ENCODE data around the gene CDC27. TPM values are rescaled to one million over a fixed set of nuclear protein-coding genes. Genes with fewer than 3 reads are reported as not detected.

The CDC27 gene
- polyA plus RNA-seq, 3 donors = 19.7 to 52.0 (median 33.0) TPM

- peaks cover 0 to 11% (median 2%) of the 10 kb centered on the region in 7 donors for H3K9me3 Mint-ChIP-seq
- H3K27me3 Mint-ChIP-seq (ENCODE audit: low read depth in 3 of 3) = peaks cover 6 to 11% (median 8%) of the 10 kb centered on the region in 3 donors
- peaks cover 32% of the 10 kb centered on the region for H3K4me1 Mint-ChIP-seq
- TF ChIP-seq CTCF (IDR thresholded peaks at IDR 0.05) = no peak
- intact Hi-C loops (cut with micrococcal nuclease) = loop anchor here in 1 of 2 donors (2.0 kb wide), 1 partner anchor 87 kb away; no protein-coding TSS in a partner anchor
- H3K4me1 ChIP-seq (ENCODE audit: control insufficient read depth in 1 of 2, insufficient read depth in 2 of 2, low read length in 2 of 2) = peaks cover 17 to 26% of the 10 kb centered on the region in 2 donors
- no peaks in the 10 kb centered on the region for H3K36me3 Mint-ChIP-seq
- no peak overlapping the region for H3K4me3 Mint-ChIP-seq
- H3K27ac Mint-ChIP-seq = no peak overlapping the region
- H3K27ac ChIP-seq (ENCODE audit: low read depth in 1 of 2, low read length in 2 of 2) = no peak overlapping the region
- H3K4me2 ChIP-seq (replicated peaks; ENCODE audit: extremely low read depth, low read length, poor library complexity, severe bottlenecking) = no peak overlapping the region
- DNase-seq = no peak
- no peak overlapping the region for H3K4me3 ChIP-seq (replicated peaks in 1 of 3; ENCODE audit: low read depth in 2 of 3, low read length in 3 of 3)
- 100% methylated on average over 1 of the region's 2 CpGs for WGBS (ENCODE audit: insufficient coverage)
- no peaks in the 10 kb centered on the region for H3K36me3 ChIP-seq (replicated peaks in 1 of 2; ENCODE audit: control insufficient read depth in 1 of 2, insufficient read depth in 2 of 2, low read length in 2 of 2)
- H4K20me1 ChIP-seq (ENCODE audit: insufficient read depth, low read length) = no peaks in the 10 kb centered on the region
- peaks cover 0 to 4% of the 10 kb centered on the region in 2 donors for H3K9me3 ChIP-seq (replicated peaks in 1 of 2; ENCODE audit: control insufficient read depth in 1 of 2, insufficient read depth in 1 of 2, low read length in 2 of 2)
- no peaks in the 10 kb centered on the region for H3K27me3 ChIP-seq (ENCODE audit: control insufficient read depth in 2 of 2, insufficient read depth in 2 of 2, low read length in 2 of 2)
- no peaks in the 10 kb centered on the region for H3K79me2 ChIP-seq (ENCODE audit: insufficient read depth, low read length)
- H3K9ac ChIP-seq (ENCODE audit: insufficient read depth, low read length, poor library complexity, severe bottlenecking) = no peak overlapping the region
- H2AFZ ChIP-seq (ENCODE audit: insufficient read depth, low read depth, low read length, poor library complexity, severe bottlenecking) = no peak overlapping the region
These were observed 38.8 kb upstream of the CDC27 start for GRCh38 chr17:47227862-47228261.

- peaks cover 11 to 17% (median 15%) of the 10 kb centered on the region in 3 donors for H3K27me3 Mint-ChIP-seq (ENCODE audit: low read depth in 3 of 3)
- intact Hi-C loops (cut with micrococcal nuclease) = no loop called here
- 100% methylated on average over 1 of the region's 2 CpGs for WGBS (ENCODE audit: insufficient coverage)
- Histone ChIP-seq H3K79me2 (ENCODE audit: insufficient read depth, low read length) (no peaks in the 10 kb centered on the region), H3K4me1 (ENCODE audit: control insufficient read depth in 1 of 2, insufficient read depth in 2 of 2, low read length in 2 of 2) (peaks cover 17 to 26% of the 10 kb centered on the region in 2 donors), H3K27ac (ENCODE audit: low read depth in 1 of 2, low read length in 2 of 2) (no peak overlapping the region), H3K9ac (ENCODE audit: insufficient read depth, low read length, poor library complexity, severe bottlenecking) (no peak overlapping the region), H3K27me3 (ENCODE audit: control insufficient read depth in 2 of 2, insufficient read depth in 2 of 2, low read length in 2 of 2) (peaks cover 0 to 3% of the 10 kb centered on the region in 2 donors), H2AFZ (ENCODE audit: insufficient read depth, low read depth, low read length, poor library complexity, severe bottlenecking) (no peak overlapping the region), H3K4me3 (replicated peaks in 1 of 3; ENCODE audit: low read depth in 2 of 3, low read length in 3 of 3) (peak overlapping the region in 1 of 3 experiments; percentile 20), H4K20me1 (ENCODE audit: insufficient read depth, low read length) (no peaks in the 10 kb centered on the region), H3K4me2 (replicated peaks; ENCODE audit: extremely low read depth, low read length, poor library complexity, severe bottlenecking) (no peak overlapping the region), H3K9me3 (replicated peaks in 1 of 2; ENCODE audit: control insufficient read depth in 1 of 2, insufficient read depth in 1 of 2, low read length in 2 of 2) (peaks cover 0 to 4% of the 10 kb centered on the region in 2 donors), H3K36me3 (replicated peaks in 1 of 2; ENCODE audit: control insufficient read depth in 1 of 2, insufficient read depth in 2 of 2, low read length in 2 of 2) (no peaks in the 10 kb centered on the region)
- H3K4me1 Mint-ChIP-seq = peaks cover 33% of the 10 kb centered on the region
- H3K36me3 Mint-ChIP-seq = no peaks in the 10 kb centered on the region
- peak overlapping the region in 1 of 7 donors; percentile 17 for H3K27ac Mint-ChIP-seq
- H3K4me3 Mint-ChIP-seq = peak overlapping the region in 1 of 2 donors; percentile 17
- TF ChIP-seq CTCF (IDR thresholded peaks at IDR 0.05) = no peak
- H3K9me3 Mint-ChIP-seq = peaks cover 0 to 11% (median 3%) of the 10 kb centered on the region in 7 donors
- DNase-seq = no peak
These were observed 37.0 kb upstream of the CDC27 start for GRCh38 chr17:47225911-47226688.
